Measurements from ENCODE around the gene SMC6.

The SMC6 gene

GRCh38 chr2:17747684-17748452 lies 5.7 kb downstream of the SMC6 start:
- Histone ChIP-seq H3K36me3 (ENCODE audit: control insufficient read depth in 1 of 2, insufficient read depth in 2 of 2, low read length in 2 of 2) (no peaks in the 10 kb centered on the region), H3K27me3 (ENCODE audit: insufficient read depth, low read length) (no peaks in the 10 kb centered on the region), H3K79me2 (ENCODE audit: control insufficient read depth, insufficient read depth, low read length, poor library complexity) (no peaks in the 10 kb centered on the region), H3K4me1 (ENCODE audit: control insufficient read depth in 1 of 2, insufficient read depth in 2 of 2, low read length in 2 of 2) (no peaks in the 10 kb centered on the region), H4K8ac (ENCODE audit: low read depth, low read length) (no peak overlapping the region), H3K14ac (ENCODE audit: low read length) (no peak overlapping the region), H3K9me3 (ENCODE audit: insufficient read depth, low read depth, low read length) (no peaks in the 10 kb centered on the region), H3K27ac (ENCODE audit: low read depth, low read length) (no peak overlapping the region), H2BK120ac (ENCODE audit: insufficient read depth, low read length, poor library complexity) (no peak overlapping the region), H3K18ac (ENCODE audit: low read length) (no peak overlapping the region), H4K12ac (ENCODE audit: low read depth, low read length) (no peak overlapping the region), H3K79me1 (ENCODE audit: low read length) (no peaks in the 10 kb centered on the region), H3K23ac (ENCODE audit: low read length) (no peak overlapping the region), H3K4ac (ENCODE audit: low read depth, low read length) (no peak overlapping the region), H3K4me3 (ENCODE audit: low read depth, low read length) (no peak overlapping the region), H3K4me2 (ENCODE audit: low read length) (no peak overlapping the region), H3K9ac (ENCODE audit: low read length) (no peak overlapping the region), H2AK5ac (ENCODE audit: low read length) (no peak overlapping the region), H2BK5ac (ENCODE audit: low read depth, low read length, poor library complexity) (no peak overlapping the region), H2AFZ (ENCODE audit: insufficient read depth, low read length, poor library complexity) (no peak overlapping the region), H4K91ac (ENCODE audit: low read depth, low read length) (no peak overlapping the region), H2BK12ac (ENCODE audit: low read length) (no peak overlapping the region)
- WGBS (ENCODE audit: extremely low coverage, insufficient coverage, insufficient read length): no CpG with 5 or more reads among the region's 4 CpGs
- no peak for DNase-seq

DNA sequence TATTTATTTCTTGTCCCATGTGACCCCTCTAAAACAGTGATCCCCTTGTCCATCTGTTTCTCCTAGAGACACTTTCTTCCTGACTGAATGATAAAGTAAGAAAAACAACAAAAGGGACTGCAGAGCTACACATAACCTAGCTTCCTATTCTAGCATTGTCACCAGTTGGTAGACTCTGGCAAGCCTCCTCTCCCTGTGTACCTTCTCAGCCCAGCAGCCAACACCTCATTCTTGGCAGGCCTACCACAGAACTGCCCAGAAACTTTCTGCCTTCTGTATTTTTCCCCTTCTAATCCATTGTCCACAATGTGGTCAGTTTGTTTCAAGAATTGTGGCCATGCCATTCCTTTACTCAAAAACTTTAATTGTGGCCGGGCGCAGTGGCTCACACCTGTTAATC lies 13.4 kb downstream of the SMC6 start:
- H3K4ac ChIP-seq (ENCODE audit: low read depth, low read length): no peak overlapping the region
- H3K79me1 ChIP-seq (ENCODE audit: low read length): no peaks in the 10 kb centered on the region
- H4K8ac ChIP-seq (ENCODE audit: low read depth, low read length): no peak overlapping the region
- H3K79me2 ChIP-seq (ENCODE audit: control insufficient read depth, insufficient read depth, low read length, poor library complexity): no peaks in the 10 kb centered on the region
- H2BK120ac ChIP-seq (ENCODE audit: insufficient read depth, low read length, poor library complexity): no peak overlapping the region
- H3K23ac ChIP-seq (ENCODE audit: low read length): no peak overlapping the region
- WGBS (ENCODE audit: extremely low coverage, insufficient coverage, insufficient read length): no CpG with 5 or more reads among the region's 2 CpGs
- peaks cover 10 to 21% of the 10 kb centered on the region in 2 experiments for H3K36me3 ChIP-seq (ENCODE audit: control insufficient read depth in 1 of 2, insufficient read depth in 2 of 2, low read length in 2 of 2)
- H2BK5ac ChIP-seq (ENCODE audit: low read depth, low read length, poor library complexity): no peak overlapping the region
- no peak overlapping the region for H2AFZ ChIP-seq (ENCODE audit: insufficient read depth, low read length, poor library complexity)
- H3K4me1 ChIP-seq (ENCODE audit: control insufficient read depth in 1 of 2, insufficient read depth in 2 of 2, low read length in 2 of 2): no peaks in the 10 kb centered on the region
- H3K4me3 ChIP-seq (ENCODE audit: low read depth, low read length): no peak overlapping the region
- DNase-seq: no peak
- no peak overlapping the region for H4K12ac ChIP-seq (ENCODE audit: low read depth, low read length)
- no peak overlapping the region for H3K9ac ChIP-seq (ENCODE audit: low read length)
- no peaks in the 10 kb centered on the region for H3K27me3 ChIP-seq (ENCODE audit: insufficient read depth, low read length)
- H4K91ac ChIP-seq (ENCODE audit: low read depth, low read length): no peak overlapping the region
- no peak overlapping the region for H3K27ac ChIP-seq (ENCODE audit: low read depth, low read length)
- H2BK12ac ChIP-seq (ENCODE audit: low read length): no peak overlapping the region
- no peak overlapping the region for H3K4me2 ChIP-seq (ENCODE audit: low read length)
- H3K18ac ChIP-seq (ENCODE audit: low read length): no peak overlapping the region
- H2AK5ac ChIP-seq (ENCODE audit: low read length): no peak overlapping the region
- H3K9me3 ChIP-seq (ENCODE audit: insufficient read depth, low read depth, low read length): no peaks in the 10 kb centered on the region
- no peak overlapping the region for H3K14ac ChIP-seq (ENCODE audit: low read length)

DNA sequence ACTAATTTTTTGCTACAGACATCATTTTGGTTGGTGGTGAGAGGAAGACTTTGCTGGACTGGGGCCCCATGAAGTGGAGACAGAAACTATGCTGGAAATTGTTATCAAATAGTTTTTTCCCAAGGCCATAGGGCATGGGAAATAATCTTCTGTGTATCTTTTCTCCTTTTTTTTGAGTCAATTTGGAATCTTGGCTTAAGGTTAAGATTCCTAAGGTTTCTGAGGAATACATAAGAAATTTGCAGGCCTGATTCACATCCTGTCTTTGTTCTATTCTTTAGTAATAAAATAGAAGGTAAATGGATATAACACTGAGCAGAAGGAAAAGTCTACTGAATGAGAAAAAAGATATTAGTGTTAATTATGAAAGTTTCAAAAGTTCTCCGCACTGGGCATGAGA lies 16.6 kb downstream of the SMC6 start:
- H3K79me1 ChIP-seq (ENCODE audit: low read length): no peaks in the 10 kb centered on the region
- no peak overlapping the region for H2AFZ ChIP-seq (ENCODE audit: insufficient read depth, low read length, poor library complexity)
- no peak overlapping the region for H3K27ac ChIP-seq (ENCODE audit: low read depth, low read length)
- H3K4ac ChIP-seq (ENCODE audit: low read depth, low read length): no peak overlapping the region
- no peak overlapping the region for H3K4me3 ChIP-seq (ENCODE audit: low read depth, low read length)
- no peak overlapping the region for H4K8ac ChIP-seq (ENCODE audit: low read depth, low read length)
- H4K12ac ChIP-seq (ENCODE audit: low read depth, low read length): no peak overlapping the region
- no peak overlapping the region for H2BK5ac ChIP-seq (ENCODE audit: low read depth, low read length, poor library complexity)
- no peak overlapping the region for H3K18ac ChIP-seq (ENCODE audit: low read length)
- no CpG with 5 or more reads among the region's 1 CpG for WGBS (ENCODE audit: extremely low coverage, insufficient coverage, insufficient read length)
- peaks cover 10 to 25% of the 10 kb centered on the region in 2 experiments for H3K36me3 ChIP-seq (ENCODE audit: control insufficient read depth in 1 of 2, insufficient read depth in 2 of 2, low read length in 2 of 2)
- H3K4me1 ChIP-seq (ENCODE audit: control insufficient read depth in 1 of 2, insufficient read depth in 2 of 2, low read length in 2 of 2): no peaks in the 10 kb centered on the region
- no peaks in the 10 kb centered on the region for H3K79me2 ChIP-seq (ENCODE audit: control insufficient read depth, insufficient read depth, low read length, poor library complexity)
- H3K9me3 ChIP-seq (ENCODE audit: insufficient read depth, low read depth, low read length): no peaks in the 10 kb centered on the region
- no peak overlapping the region for H2AK5ac ChIP-seq (ENCODE audit: low read length)
- no peak overlapping the region for H2BK12ac ChIP-seq (ENCODE audit: low read length)
- no peak overlapping the region for H3K23ac ChIP-seq (ENCODE audit: low read length)
- H3K9ac ChIP-seq (ENCODE audit: low read length): no peak overlapping the region
- no peak overlapping the region for H3K4me2 ChIP-seq (ENCODE audit: low read length)
- no peak overlapping the region for H3K14ac ChIP-seq (ENCODE audit: low read length)
- no peak for DNase-seq
- H3K27me3 ChIP-seq (ENCODE audit: insufficient read depth, low read length): no peaks in the 10 kb centered on the region
- no peak overlapping the region for H2BK120ac ChIP-seq (ENCODE audit: insufficient read depth, low read length, poor library complexity)
- H4K91ac ChIP-seq (ENCODE audit: low read depth, low read length): no peak overlapping the region

- no peak overlapping the region for H3K27ac ChIP-seq (ENCODE audit: low read depth, low read length)
- no peaks in the 10 kb centered on the region for H3K79me2 ChIP-seq (ENCODE audit: control insufficient read depth, insufficient read depth, low read length, poor library complexity)
- H3K4ac ChIP-seq (ENCODE audit: low read depth, low read length): no peak overlapping the region
- no peak overlapping the region for H3K4me3 ChIP-seq (ENCODE audit: low read depth, low read length)
- H2BK5ac ChIP-seq (ENCODE audit: low read depth, low read length, poor library complexity): no peak overlapping the region
- H4K8ac ChIP-seq (ENCODE audit: low read depth, low read length): no peak overlapping the region
- no peak overlapping the region for H4K12ac ChIP-seq (ENCODE audit: low read depth, low read length)
- no peak overlapping the region for H2BK120ac ChIP-seq (ENCODE audit: insufficient read depth, low read length, poor library complexity)
- H4K91ac ChIP-seq (ENCODE audit: low read depth, low read length): no peak overlapping the region
- no peak overlapping the region for H3K14ac ChIP-seq (ENCODE audit: low read length)
- DNase-seq: no peak
- H2BK12ac ChIP-seq (ENCODE audit: low read length): no peak overlapping the region
- no peak overlapping the region for H2AFZ ChIP-seq (ENCODE audit: insufficient read depth, low read length, poor library complexity)
- H3K9ac ChIP-seq (ENCODE audit: low read length): no peak overlapping the region
- no peak overlapping the region for H3K18ac ChIP-seq (ENCODE audit: low read length)
- no CpG with 5 or more reads among the region's 2 CpGs for WGBS (ENCODE audit: extremely low coverage, insufficient coverage, insufficient read length)
- H3K9me3 ChIP-seq (ENCODE audit: insufficient read depth, low read depth, low read length): no peaks in the 10 kb centered on the region
- H3K27me3 ChIP-seq (ENCODE audit: insufficient read depth, low read length): no peaks in the 10 kb centered on the region
- no peak overlapping the region for H3K23ac ChIP-seq (ENCODE audit: low read length)
- no peak overlapping the region for H2AK5ac ChIP-seq (ENCODE audit: low read length)
- H3K36me3 ChIP-seq (ENCODE audit: control insufficient read depth in 1 of 2, insufficient read depth in 2 of 2, low read length in 2 of 2): peaks cover 10 to 21% of the 10 kb centered on the region in 2 experiments
- no peaks in the 10 kb centered on the region for H3K79me1 ChIP-seq (ENCODE audit: low read length)
- no peaks in the 10 kb centered on the region for H3K4me1 ChIP-seq (ENCODE audit: control insufficient read depth in 1 of 2, insufficient read depth in 2 of 2, low read length in 2 of 2)
- H3K4me2 ChIP-seq (ENCODE audit: low read length): no peak overlapping the region
Measured at GRCh38 chr2:17735864-17736263, 17.7 kb downstream of the SMC6 start.

All from trophoblast cell (in vitro differentiated cells and primary cell).